Cardiac fibroblast (primary cell): ENCODE data around the gene BMPER.

ENCODE experiments used
- DNase-seq, 2 donors: peaks; one replicate each; pipeline versions ENCODE4 v3.0.0 to v3.0.0-alpha.2; 2010; ENCODE audit warnings: low read depth in 2 of 2
- H3K4me3 ChIP-seq, 2 donors: replicated peaks in 1 of 2; 1 replicate in 1 of 2; 2 replicates in 1 of 2; pipeline ENCODE4 v1.5.1; 2011; ENCODE audit warnings: low read depth in 2 of 2, low read length in 2 of 2, mild to moderate bottlenecking in 2 of 2, moderate library complexity in 1 of 2
- CTCF ChIP-seq: IDR thresholded peaks from one replicate; pipeline ENCODE4 v1.5.1; 2011; ENCODE audit warnings: low read depth, mild to moderate bottlenecking, low read length, inconsistent platforms

BMPER gene

GRCh38 chr7:34191162-34191561 is 285.8 kb downstream of the BMPER start:
- H3K4me3 ChIP-seq = no peak overlapping the region
- no peak for DNase-seq
- TF ChIP-seq CTCF = no peak

DNA sequence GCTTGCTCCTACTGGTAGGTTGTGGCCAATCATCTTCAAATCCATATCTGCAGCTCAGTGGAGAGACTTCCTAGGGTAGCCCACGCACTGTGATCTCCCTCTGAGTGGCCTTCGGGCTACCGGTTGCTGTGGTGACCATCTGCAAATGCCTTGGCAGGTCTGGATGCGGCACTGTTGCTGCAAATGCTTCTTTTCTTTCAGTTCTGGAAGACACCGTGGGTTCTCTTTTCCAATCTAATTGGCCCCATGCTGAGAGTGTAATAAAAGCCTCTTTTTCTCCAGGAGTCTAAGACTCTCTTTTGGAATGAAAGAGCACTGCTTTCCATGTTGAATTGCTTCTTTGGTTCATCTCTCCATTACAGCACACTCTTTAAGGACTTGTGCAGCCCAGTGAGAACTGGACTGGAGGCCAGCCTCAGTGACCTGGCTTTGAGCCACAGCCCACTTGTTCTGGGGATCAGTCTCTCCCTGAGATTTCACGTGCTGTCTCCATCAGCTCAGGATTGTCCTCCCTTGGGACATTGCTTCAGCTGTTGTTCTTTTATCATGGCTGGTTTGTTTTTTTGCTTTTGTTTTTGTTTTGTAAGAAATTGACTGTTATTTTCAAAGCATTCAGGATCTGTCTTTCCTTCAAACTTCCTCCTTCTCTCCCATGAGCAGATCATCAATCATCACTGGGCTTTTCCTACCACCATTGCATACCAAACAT is 286.6 kb downstream of the BMPER start:
- no peak overlapping the region for H3K4me3 ChIP-seq
- TF ChIP-seq CTCF = no peak
- DNase-seq = no peak

- DNase-seq = no peak
- no peak overlapping the region for H3K4me3 ChIP-seq
- TF ChIP-seq CTCF = no peak
Measured at GRCh38 chr7:34192906-34193305, 287.6 kb downstream of the BMPER start.

DNA sequence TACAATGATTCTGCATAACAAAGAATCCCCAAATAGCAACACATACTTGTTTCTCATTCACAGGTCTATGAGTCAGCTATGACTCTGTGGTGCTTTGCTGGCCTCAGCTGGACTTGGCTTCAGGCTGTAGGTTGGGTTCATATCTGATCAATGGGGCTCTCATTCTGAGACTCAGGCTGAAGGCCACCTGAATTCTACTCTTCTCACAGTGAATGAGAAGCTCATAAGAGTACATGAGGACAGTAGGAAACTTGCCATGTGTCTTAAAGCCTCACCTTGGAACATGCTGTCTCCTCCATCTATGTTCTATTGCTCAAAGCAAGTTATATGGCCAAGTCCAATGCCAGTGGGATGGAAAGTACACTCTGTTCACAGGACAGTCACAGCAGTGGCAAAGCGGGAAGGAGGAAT is 292.9 kb downstream of the BMPER start:
- TF ChIP-seq CTCF = no peak
- peak in 1 of 2 donors; percentile 23 for DNase-seq
- H3K4me3 ChIP-seq = no peak overlapping the region
